Ishikawa (cell line): ENCODE results near the gene OSTM1.

Experiments
- CEBPB ChIP-seq: IDR thresholded peaks from 2 replicates; pipeline ENCODE4 v1.6.1; 2012
- CREB1 ChIP-seq: IDR thresholded peaks from 2 replicates; pipeline ENCODE4 v1.6.1; 2012; ENCODE audit warnings: low read depth
- EGR1 ChIP-seq: IDR thresholded peaks from 2 replicates; pipeline ENCODE4 v1.6.1; 2012
- EP300 ChIP-seq: IDR thresholded peaks from 2 replicates; pipeline ENCODE4 v1.6.1; 2012; ENCODE audit warnings: borderline replicate concordance
- FOXM1 ChIP-seq: IDR thresholded peaks from 2 replicates; pipeline ENCODE4 v1.6.1; 2012; ENCODE audit warnings: low read depth, borderline replicate concordance
- MAX ChIP-seq: IDR thresholded peaks from 2 replicates; pipeline ENCODE4 v1.6.1; 2012
- NFIC ChIP-seq: IDR thresholded peaks from 2 replicates; pipeline ENCODE4 v1.6.1; 2012
- RAD21 ChIP-seq: IDR thresholded peaks from 2 replicates; pipeline ENCODE4 v1.6.1; 2012; ENCODE audit warnings: low read depth
- TAF1 ChIP-seq: IDR thresholded peaks from 2 replicates; pipeline ENCODE4 v1.6.1; 2012; ENCODE audit warnings: low read depth, mild to moderate bottlenecking
- TCF12 ChIP-seq: IDR thresholded peaks from 2 replicates; pipeline ENCODE4 v1.6.1; 2012; ENCODE audit warnings: low read depth
- TEAD4 ChIP-seq: IDR thresholded peaks from 2 replicates; pipeline ENCODE4 v1.6.1; 2012
- USF1 ChIP-seq: IDR thresholded peaks from 2 replicates; pipeline ENCODE4 v1.6.1; 2012
- YY1 ChIP-seq: IDR thresholded peaks from 2 replicates; pipeline ENCODE4 v1.6.1; 2012; ENCODE audit warnings: low read depth
- ZBTB7A ChIP-seq: IDR thresholded peaks from 2 replicates; pipeline ENCODE4 v1.6.1; 2012; ENCODE audit warnings: low read depth
- TF ChIP-seq, protein P1 (sequence below): IDR thresholded peaks from 2 replicates; pipeline ENCODE4 v1.6.1; 2012; ENCODE audit warnings: low read depth, mild to moderate bottlenecking

The OSTM1 gene

GRCh38 chr6:108020472-108021116 is 53.9 kb downstream of the OSTM1 start:
- TF ChIP-seq TCF12, result no peak
- no peak for TF ChIP-seq YY1
- no peak for TF ChIP-seq NFIC
- no peak for TF ChIP-seq RAD21
- no peak for TF ChIP-seq TEAD4
- TF ChIP-seq CEBPB, result no peak
- no peak for TF ChIP-seq FOXM1
- no peak for TF ChIP-seq EGR1
- TF ChIP-seq TAF1, result no peak
- TF ChIP-seq USF1, result no peak
- TF ChIP-seq EP300, result no peak
- no peak for TF ChIP-seq CREB1
- TF ChIP-seq, protein P1, sequence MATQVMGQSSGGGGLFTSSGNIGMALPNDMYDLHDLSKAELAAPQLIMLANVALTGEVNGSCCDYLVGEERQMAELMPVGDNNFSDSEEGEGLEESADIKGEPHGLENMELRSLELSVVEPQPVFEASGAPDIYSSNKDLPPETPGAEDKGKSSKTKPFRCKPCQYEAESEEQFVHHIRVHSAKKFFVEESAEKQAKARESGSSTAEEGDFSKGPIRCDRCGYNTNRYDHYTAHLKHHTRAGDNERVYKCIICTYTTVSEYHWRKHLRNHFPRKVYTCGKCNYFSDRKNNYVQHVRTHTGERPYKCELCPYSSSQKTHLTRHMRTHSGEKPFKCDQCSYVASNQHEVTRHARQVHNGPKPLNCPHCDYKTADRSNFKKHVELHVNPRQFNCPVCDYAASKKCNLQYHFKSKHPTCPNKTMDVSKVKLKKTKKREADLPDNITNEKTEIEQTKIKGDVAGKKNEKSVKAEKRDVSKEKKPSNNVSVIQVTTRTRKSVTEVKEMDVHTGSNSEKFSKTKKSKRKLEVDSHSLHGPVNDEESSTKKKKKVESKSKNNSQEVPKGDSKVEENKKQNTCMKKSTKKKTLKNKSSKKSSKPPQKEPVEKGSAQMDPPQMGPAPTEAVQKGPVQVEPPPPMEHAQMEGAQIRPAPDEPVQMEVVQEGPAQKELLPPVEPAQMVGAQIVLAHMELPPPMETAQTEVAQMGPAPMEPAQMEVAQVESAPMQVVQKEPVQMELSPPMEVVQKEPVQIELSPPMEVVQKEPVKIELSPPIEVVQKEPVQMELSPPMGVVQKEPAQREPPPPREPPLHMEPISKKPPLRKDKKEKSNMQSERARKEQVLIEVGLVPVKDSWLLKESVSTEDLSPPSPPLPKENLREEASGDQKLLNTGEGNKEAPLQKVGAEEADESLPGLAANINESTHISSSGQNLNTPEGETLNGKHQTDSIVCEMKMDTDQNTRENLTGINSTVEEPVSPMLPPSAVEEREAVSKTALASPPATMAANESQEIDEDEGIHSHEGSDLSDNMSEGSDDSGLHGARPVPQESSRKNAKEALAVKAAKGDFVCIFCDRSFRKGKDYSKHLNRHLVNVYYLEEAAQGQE, result no peak
- no peak for TF ChIP-seq ZBTB7A
- TF ChIP-seq MAX, result no peak

- TF ChIP-seq CREB1 (no peak), FOXM1 (no peak), EGR1 (no peak), NFIC (no peak), RAD21 (no peak), TCF12 (no peak), TEAD4 (no peak), TAF1 (no peak), ZBTB7A (no peak)
- TF ChIP-seq, protein P1, result no peak
Observed at GRCh38 chr6:108013787-108014439, 60.6 kb downstream of the OSTM1 start.

DNA sequence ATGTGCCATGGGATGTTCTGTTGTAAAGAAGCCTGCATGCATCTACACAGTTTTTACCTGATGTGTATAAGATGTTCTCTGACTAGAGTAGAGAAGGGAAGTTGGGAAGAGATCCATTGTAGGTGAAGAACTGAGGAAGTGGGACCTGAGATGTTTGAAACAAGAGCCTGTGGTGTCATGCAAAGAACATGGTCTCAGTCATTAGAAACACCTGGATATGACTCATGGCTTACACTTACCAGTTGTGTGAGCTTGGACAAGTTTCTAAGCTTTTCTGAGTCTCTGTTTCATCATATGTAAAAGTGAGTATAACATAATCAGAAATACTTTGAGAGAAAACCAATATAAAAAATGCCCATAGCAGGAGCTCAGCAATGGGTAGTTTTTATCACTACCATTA is 64.6 kb downstream of the OSTM1 start:
- TF ChIP-seq USF1 (no peak), RAD21 (no peak)

- TF ChIP-seq, protein P1, result no peak
- TF ChIP-seq ZBTB7A, result no peak
- no peak for TF ChIP-seq EP300
Observed at GRCh38 chr6:108008363-108008762, 66.2 kb downstream of the OSTM1 start.

- TF ChIP-seq NFIC (no peak), EGR1 (no peak), EP300 (no peak), ZBTB7A (no peak), MAX (no peak), CEBPB (no peak), YY1 (no peak), CREB1 (no peak), FOXM1 (no peak), TCF12 (no peak), RAD21 (no peak), TEAD4 (no peak), TAF1 (no peak)
- TF ChIP-seq, protein P1, result no peak
Observed at GRCh38 chr6:108005961-108006360, 68.6 kb downstream of the OSTM1 start.
